NCI-H1436 (cell line): ENCODE results near the gene SLC17A5.
"Not testable (repeated sequence)": the region's sequence is repeated elsewhere in the genome, so short reads cannot be mapped to it uniquely, and the experiment has no call there.

ENCODE experiments used
- DNase-seq: peaks from one replicate; lab custom pipeline; 2025; lab: John Stamatoyannopoulos, UW

SLC17A5 gene

DNA sequence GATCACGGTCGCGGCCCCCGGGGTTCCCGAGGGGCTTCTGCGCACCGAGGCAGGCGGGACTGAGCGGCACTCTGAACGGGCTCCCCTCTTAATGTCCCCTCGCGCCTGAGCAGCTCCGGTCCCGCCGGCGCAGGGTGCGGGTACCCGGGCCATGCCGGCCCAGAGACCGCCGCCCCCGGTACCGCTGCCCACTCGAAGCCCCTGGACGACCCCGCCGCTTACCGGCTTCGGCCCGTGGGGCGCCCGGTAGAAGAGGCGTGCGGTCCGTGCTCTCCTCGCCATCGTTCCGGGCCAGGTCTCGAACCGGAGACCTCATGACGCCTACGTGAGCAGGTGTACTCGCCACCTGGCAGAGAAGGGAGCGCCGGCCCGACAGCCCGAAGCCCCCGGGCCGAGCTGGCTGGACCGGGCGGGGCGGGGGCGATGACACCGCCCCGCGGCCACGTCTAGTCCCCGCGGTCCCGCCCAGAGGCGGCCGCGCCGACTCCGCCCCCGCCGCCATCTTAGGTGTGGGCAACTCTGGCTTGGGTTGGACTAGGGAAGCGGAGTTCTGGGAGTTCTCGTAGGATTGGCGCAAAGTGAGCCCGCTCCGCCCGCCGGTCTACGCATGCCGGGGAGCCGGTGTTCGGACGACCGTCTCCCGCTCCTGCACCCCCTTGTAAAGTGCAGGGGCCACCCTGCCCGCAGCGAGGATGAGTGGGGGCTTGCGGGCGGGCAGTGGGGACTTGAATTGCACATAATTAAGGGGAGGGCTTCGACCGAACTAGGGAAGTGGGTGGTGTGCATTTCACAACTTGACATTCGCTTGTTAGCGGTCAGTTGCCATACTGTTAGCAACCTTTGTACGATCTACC is at the start of gene SLC17A5:
Gene SLC17A5 (minus strand): TSS at position 422 of the 854 bp plus-strand sequence. CDS start 106 bp downstream, at position 316.
- DNase-seq = peak; percentile 87

DNA sequence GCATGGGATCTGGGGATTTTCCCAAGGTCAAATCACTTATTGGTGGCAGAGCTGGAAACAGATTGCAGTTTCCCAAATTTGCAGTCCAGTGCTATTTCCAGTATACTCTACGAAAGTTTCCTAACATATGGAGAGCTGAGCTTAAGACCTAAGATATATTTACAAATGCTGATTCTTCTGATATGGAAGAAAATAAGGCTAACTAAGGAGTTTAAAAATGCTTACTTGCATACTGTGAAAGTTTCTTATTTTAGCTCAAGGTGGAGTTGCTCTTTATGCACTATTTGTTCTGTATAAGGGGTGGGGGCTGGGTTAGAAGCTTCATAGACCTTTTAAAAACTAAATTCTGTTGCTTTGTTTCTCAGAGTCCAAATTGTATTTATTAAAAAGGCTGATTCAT is 49.7 kb upstream of the SLC17A5 start:
- DNase-seq = no peak

GRCh38 chr6:73702444-73702843 is 48.7 kb upstream of the SLC17A5 start:
- DNase-seq = no peak

DNA sequence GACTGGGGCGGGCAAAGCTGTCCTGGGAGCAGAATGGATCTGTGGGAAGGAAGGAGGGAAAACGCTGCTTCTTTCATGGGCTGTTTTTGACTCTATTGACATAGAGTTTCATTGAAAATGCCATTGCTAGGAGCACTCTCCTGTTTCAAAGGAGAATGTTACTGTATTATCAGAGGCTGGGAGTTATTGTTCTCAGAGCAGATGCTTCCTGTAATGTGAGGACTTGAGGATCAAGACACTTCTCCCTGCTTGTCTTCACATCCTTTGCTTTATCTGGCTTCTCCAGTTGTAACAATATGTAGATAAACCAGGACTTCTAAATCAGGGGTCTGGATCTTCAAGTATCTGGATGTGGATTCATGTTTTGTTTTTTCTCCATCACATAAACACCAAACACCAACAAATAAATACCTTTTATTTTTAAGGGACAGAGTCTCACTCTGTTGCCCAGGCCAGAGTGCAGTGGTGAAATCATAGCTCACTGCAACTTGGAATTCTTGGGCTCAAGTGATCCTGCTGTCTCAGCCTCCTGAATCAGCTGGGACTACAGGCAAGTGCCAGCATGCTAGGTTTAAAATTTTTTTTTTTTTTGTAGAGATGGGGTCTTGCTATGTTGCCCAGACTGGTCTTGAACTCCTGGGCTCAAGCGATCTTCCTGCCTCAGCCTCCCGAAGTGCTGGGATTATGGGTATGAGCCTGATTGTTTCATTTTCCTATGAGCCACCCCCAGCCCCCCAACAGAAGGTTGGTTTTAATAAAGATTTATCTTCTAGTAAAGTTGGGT is 46.1 kb upstream of the SLC17A5 start:
- no peak for DNase-seq

GRCh38 chr6:73696966-73697655 is 43.3 kb upstream of the SLC17A5 start:
- DNase-seq = no peak

DNA sequence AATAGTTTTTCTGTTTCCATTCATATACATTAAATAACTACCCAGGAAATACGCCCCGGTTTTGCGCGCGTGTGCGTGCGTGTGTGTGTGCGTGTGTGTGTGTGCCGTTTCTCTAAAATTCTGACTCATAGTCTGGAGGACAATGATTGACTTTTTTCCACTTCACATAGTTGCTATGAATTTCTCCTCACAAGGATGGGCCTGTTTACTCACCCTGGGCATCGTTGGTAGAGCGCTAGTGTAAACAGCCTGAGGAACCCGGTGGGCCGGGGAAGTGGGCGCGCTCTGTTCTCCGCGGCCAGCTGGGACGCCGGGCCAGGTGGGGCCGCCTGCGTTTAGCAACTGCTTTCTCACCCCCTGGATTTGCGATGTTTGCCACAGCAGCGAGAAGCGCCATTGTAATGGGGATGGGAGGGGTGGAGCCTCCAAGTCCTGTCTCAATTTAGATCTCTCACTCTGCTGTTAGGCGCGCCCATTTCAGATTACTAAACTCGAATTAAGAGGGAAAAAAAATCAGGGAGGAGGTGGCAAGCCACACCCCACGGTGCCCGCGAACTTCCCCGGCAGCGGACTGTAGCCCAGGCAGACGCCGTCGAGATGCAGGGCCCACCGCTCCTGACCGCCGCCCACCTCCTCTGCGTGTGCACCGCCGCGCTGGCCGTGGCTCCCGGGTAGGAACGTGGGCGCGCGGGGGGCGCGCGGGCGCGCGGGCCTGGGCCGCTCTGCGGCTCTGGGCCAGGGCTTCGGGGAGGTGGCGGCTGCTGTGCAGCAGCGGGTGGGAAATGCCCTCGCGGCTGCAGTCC is 42.0 kb upstream of the SLC17A5 start, which contains the start of gene CD109:
Gene CD109 (plus strand): TSS at position 585 of the 803 bp plus-strand sequence. CDS start 13 bp downstream, at position 598.
- no peak for DNase-seq

- DNase-seq = no peak
Measured at GRCh38 chr6:73694711-73695411, 41.1 kb upstream of the SLC17A5 start.

DNA sequence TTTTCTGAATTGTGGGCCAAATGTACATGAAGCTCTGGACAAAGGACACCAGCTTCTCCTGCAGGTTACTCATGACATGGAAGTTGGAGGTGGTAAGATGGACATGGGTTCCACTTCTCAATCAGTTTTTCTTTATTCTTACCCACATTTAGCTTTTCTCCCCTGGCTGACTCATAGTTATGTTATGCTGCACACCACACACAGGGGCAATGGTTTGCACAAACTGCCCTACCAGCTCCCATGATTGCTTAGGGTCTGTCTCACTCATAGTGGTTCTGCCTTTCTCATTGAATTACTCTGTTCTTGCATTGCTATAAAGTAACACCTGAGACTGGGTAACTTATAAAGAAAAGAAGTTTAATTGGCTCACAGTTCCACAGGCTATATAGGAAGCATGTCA is 37.7 kb upstream of the SLC17A5 start:
- DNase-seq = no peak

- DNase-seq = no peak
Measured at GRCh38 chr6:73690056-73690455, 36.3 kb upstream of the SLC17A5 start.

DNA sequence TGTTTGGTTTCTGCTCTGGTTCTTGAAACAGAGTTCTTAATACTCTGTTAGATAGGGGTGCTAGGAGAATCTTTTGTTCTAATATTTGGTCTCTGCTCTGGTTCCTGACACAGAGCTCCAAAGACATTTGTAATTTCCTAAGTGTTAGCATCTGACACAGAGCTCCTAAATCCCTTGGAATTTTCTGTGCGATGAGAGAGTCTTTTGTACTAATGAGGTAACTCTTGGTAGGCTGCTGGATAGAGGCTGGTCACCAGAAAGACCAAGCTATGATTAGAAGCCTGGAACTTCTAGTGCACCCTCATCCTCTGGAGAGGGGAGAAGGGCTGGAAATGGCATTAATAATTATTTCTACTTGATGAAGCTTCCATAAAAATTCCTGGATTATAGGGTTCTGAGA is 34.6 kb upstream of the SLC17A5 start:
- DNase-seq = no peak

DNA sequence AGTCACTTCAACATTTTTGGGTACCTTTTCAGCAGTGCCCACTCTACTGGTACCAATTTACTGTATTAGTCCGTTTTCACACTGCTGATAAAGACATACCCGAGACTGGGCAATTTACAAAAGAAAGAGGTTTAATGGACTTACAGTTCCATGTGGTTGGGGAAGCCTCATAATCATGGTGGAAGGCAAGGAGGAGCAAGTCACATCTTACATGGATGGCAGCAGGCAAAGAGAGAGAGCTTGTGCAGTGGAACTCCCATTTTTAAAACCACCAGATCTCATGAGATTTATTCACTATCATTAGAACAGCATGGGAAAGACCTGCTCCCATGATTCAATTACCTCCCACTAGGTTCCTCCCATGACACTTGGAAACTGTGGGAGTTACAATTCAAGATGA is 29.8 kb upstream of the SLC17A5 start:
- not testable (repeated sequence) for DNase-seq

- no peak for DNase-seq
Measured at GRCh38 chr6:73680289-73680918, 26.6 kb upstream of the SLC17A5 start.

- DNase-seq = not testable (repeated sequence)
Measured at GRCh38 chr6:73679846-73680245, 26.1 kb upstream of the SLC17A5 start.

- no peak for DNase-seq
Measured at GRCh38 chr6:73679009-73679408, 25.2 kb upstream of the SLC17A5 start.

GRCh38 chr6:73675466-73676098 is 21.8 kb upstream of the SLC17A5 start:
- peak; percentile 31 for DNase-seq

- DNase-seq = no peak
Measured at GRCh38 chr6:73671911-73672685, 18.3 kb upstream of the SLC17A5 start.

DNA sequence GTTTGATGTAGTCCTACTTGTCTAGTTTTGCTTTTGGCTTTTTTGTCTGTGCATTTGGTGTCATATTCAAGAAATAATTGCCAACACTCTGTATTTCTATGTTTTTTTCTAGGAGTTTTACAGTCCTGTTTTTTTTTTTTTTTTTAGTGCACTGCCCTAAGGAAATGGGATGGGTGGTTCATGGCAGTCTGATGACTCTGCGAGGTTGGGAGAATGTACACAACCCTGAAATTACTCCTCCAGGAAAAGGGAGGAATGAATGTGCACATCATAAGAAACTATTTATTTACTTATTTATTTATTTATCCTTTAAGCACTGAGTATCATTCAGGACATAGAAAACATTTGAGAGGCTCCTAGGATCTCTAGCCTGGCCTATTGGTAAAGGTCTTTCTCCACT is 15.2 kb upstream of the SLC17A5 start:
- no peak for DNase-seq

GRCh38 chr6:73667798-73668197 is 14.0 kb upstream of the SLC17A5 start:
- no peak for DNase-seq

DNA sequence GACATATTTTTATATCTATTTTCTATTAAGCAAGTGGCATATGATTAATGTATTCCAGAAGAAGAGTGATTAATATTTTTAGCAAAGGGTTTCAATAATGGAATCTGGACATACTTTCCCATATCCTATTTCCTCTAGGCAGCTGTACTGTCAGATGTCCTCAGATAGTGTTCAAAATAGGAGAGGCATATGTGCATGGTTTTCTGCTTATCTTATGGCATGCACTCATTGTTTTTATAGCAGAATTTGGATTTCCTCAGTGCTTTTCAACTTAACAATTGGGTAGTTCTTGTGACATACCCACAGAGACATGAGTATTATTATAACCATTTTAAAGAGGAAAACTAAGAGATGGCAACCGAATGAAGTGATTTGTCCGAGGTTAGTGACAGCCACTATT is 12.6 kb upstream of the SLC17A5 start:
- DNase-seq = no peak
